SK-N-MC (cell line): ENCODE results near the gene TMEM236.

Source experiments
- DNase-seq: peaks from one replicate; pipeline ENCODE4 v3.0.0-alpha.2; 2011; ENCODE audit warnings: low read depth, low spot score
- H3K27ac ChIP-seq: fragments of 200-600 bp; sonication (generic); 2 replicates; pipeline ENCODE4 v1.5.1; 2016; ENCODE audit warnings: mixed run types
- H3K36me3 ChIP-seq: fragments of 200-600 bp; sonication (generic); 2 replicates; pipeline ENCODE4 v1.6.1; 2017; ENCODE audit warnings: antibody characterized with exemption, low read length, mixed read lengths; ENCODE audit not compliant: insufficient read depth
- H3K4me3 ChIP-seq: fragments of 200-600 bp; sonication (generic); 2 replicates; pipeline ENCODE4 v1.5.1; 2016
- H3K9ac ChIP-seq: fragments of 200-600 bp; sonication (generic); 2 replicates; pipeline ENCODE4 v1.8.0; 2017; ENCODE audit warnings: mixed run types, mixed read lengths; ENCODE audit not compliant: insufficient read length
- H3K9me3 ChIP-seq: fragments of 200-600 bp; sonication (generic); 2 replicates; pipeline ENCODE4 v1.6.1; 2017; ENCODE audit warnings: low read depth, mild to moderate bottlenecking, antibody characterized with exemption, low read length, moderate library complexity, mixed read lengths
- EZH2 ChIP-seq: fragments of 200-600 bp; sonication (generic); IDR thresholded peaks from one replicate; pipeline ENCODE4 v1.6.1; 2017; ENCODE audit warnings: antibody characterized with exemption
- FOXP2 ChIP-seq: optimal IDR thresholded peaks from 2 replicates; pipeline ENCODE3; 2011; ENCODE audit warnings: mild to moderate bottlenecking, moderate library complexity; ENCODE audit not compliant: insufficient read depth; ENCODE audit errors: extremely low read length, control extremely low read depth
- POLR2AphosphoS5 ChIP-seq: IDR thresholded peaks from 2 replicates; pipeline ENCODE4 v1.6.1; 2012; ENCODE audit warnings: mild to moderate bottlenecking, low read depth, low read length, borderline replicate concordance

Gene TMEM236

GRCh38 chr10:17758200-17758599 is 6.2 kb downstream of the TMEM236 start:
- TF ChIP-seq EZH2, result no peak
- no peak for TF ChIP-seq POLR2AphosphoS5
- TF ChIP-seq FOXP2, result no peak
- DNase-seq, result no peak
- Histone ChIP-seq H3K36me3 (no peaks in the 10 kb centered on the region), H3K9ac (no peak overlapping the region), H3K4me3 (no peak overlapping the region), H3K27ac (0 out of 2 replicates have a peak overlapping the region, but pooled peaks have one; percentile 36), H3K9me3 (no peaks in the 10 kb centered on the region)

- Histone ChIP-seq H3K27ac (0 out of 2 replicates have a peak overlapping the region, but pooled peaks have one; percentile 36), H3K9ac (no peak overlapping the region), H3K9me3 (no peaks in the 10 kb centered on the region), H3K4me3 (no peak overlapping the region), H3K36me3 (no peaks in the 10 kb centered on the region)
- DNase-seq, result no peak
- no peak for TF ChIP-seq POLR2AphosphoS5
- TF ChIP-seq EZH2, result no peak
- no peak for TF ChIP-seq FOXP2
Observed at GRCh38 chr10:17758896-17759295, 6.9 kb downstream of the TMEM236 start.

GRCh38 chr10:17764142-17764541 is 12.1 kb downstream of the TMEM236 start:
- H3K9me3 ChIP-seq, result no peaks in the 10 kb centered on the region
- no peak for TF ChIP-seq POLR2AphosphoS5
- no peak for TF ChIP-seq FOXP2
- no peak for TF ChIP-seq EZH2
- no peak overlapping the region for H3K27ac ChIP-seq
- H3K9ac ChIP-seq, result no peak overlapping the region
- no peaks in the 10 kb centered on the region for H3K36me3 ChIP-seq
- H3K4me3 ChIP-seq, result no peak overlapping the region
- DNase-seq, result no peak

GRCh38 chr10:17765602-17766001 is 13.6 kb downstream of the TMEM236 start:
- DNase-seq, result no peak
- Histone ChIP-seq H3K9me3 (no peaks in the 10 kb centered on the region), H3K9ac (no peak overlapping the region), H3K27ac (no peak overlapping the region), H3K36me3 (no peaks in the 10 kb centered on the region), H3K4me3 (no peak overlapping the region)
- no peak for TF ChIP-seq FOXP2
- TF ChIP-seq POLR2AphosphoS5, result no peak
- TF ChIP-seq EZH2, result no peak

GRCh38 chr10:17766731-17767130 is 14.7 kb downstream of the TMEM236 start:
- Histone ChIP-seq H3K4me3 (no peak overlapping the region), H3K9me3 (no peaks in the 10 kb centered on the region), H3K36me3 (no peaks in the 10 kb centered on the region), H3K9ac (no peak overlapping the region), H3K27ac (no peak overlapping the region)
- TF ChIP-seq EZH2 (no peak), FOXP2 (no peak), POLR2AphosphoS5 (no peak)
- no peak for DNase-seq

- DNase-seq, result no peak
- TF ChIP-seq EZH2 (no peak), FOXP2 (no peak), POLR2AphosphoS5 (no peak)
- no peaks in the 10 kb centered on the region for H3K9me3 ChIP-seq
- no peaks in the 10 kb centered on the region for H3K36me3 ChIP-seq
- H3K9ac ChIP-seq, result no peak overlapping the region
- no peak overlapping the region for H3K4me3 ChIP-seq
- H3K27ac ChIP-seq, result no peak overlapping the region
Observed at GRCh38 chr10:17768496-17768895, 16.5 kb downstream of the TMEM236 start.

- Histone ChIP-seq H3K9ac (no peak overlapping the region), H3K27ac (no peak overlapping the region), H3K4me3 (no peak overlapping the region), H3K36me3 (no peaks in the 10 kb centered on the region), H3K9me3 (no peaks in the 10 kb centered on the region)
- TF ChIP-seq FOXP2, result no peak
- TF ChIP-seq POLR2AphosphoS5, result no peak
- no peak for TF ChIP-seq EZH2
- DNase-seq, result no peak
Observed at GRCh38 chr10:17768957-17769356, 17.0 kb downstream of the TMEM236 start.

- Histone ChIP-seq H3K36me3 (no peaks in the 10 kb centered on the region), H3K9me3 (no peaks in the 10 kb centered on the region), H3K9ac (no peak overlapping the region), H3K27ac (no peak overlapping the region), H3K4me3 (no peak overlapping the region)
- no peak for DNase-seq
- no peak for TF ChIP-seq POLR2AphosphoS5
- TF ChIP-seq EZH2, result no peak
- no peak for TF ChIP-seq FOXP2
Observed at GRCh38 chr10:17771017-17771416, 19.0 kb downstream of the TMEM236 start.

- no peaks in the 10 kb centered on the region for H3K36me3 ChIP-seq
- no peak overlapping the region for H3K4me3 ChIP-seq
- no peak for DNase-seq
- no peaks in the 10 kb centered on the region for H3K9me3 ChIP-seq
- no peak overlapping the region for H3K9ac ChIP-seq
- TF ChIP-seq POLR2AphosphoS5, result no peak
- no peak for TF ChIP-seq FOXP2
- no peak for TF ChIP-seq EZH2
- no peak overlapping the region for H3K27ac ChIP-seq
Observed at GRCh38 chr10:17779784-17780183, 27.8 kb downstream of the TMEM236 start.
